GM23338 (cell line): ENCODE results near the gene TKFC.

Source experiments
- CREB1 ChIP-seq: fragments of 250-450 bp; sonication (Bioruptor Pico); IDR thresholded peaks from 2 replicates; pipeline ENCODE4 v1.5.0; 2020; ENCODE audit warnings: low read depth, mild to moderate bottlenecking, moderate library complexity
- CTCF ChIP-seq, 2 experiments: fragments of 200-600 bp in 1 of 2; sonication (generic) in 1 of 2; conservative IDR thresholded peaks; 2 replicates each; pipeline versions ENCODE4 v1.5.1 to v1.6.1; 2016 to 2017; ENCODE audit warnings: antibody characterized with exemption in 2 of 2, low read depth in 2 of 2, mild to moderate bottlenecking in 2 of 2, moderate library complexity in 1 of 2
- ETS1 ChIP-seq: IDR thresholded peaks from 2 replicates; pipeline ENCODE4 v1.6.1; 2016; ENCODE audit warnings: antibody characterized with exemption
- EZH2 ChIP-seq: fragments of 200-600 bp; sonication (generic); IDR thresholded peaks from one replicate; pipeline ENCODE4 v1.8.0; 2017; ENCODE audit warnings: antibody characterized with exemption, mild to moderate bottlenecking, low read depth; ENCODE audit not compliant: unreplicated experiment
- EZH2phosphoT487 ChIP-seq: fragments of 200-600 bp; sonication (generic); IDR thresholded peaks from one replicate; pipeline ENCODE4 v1.8.1; 2018; ENCODE audit warnings: antibody characterized with exemption; ENCODE audit not compliant: unreplicated experiment
- POLR2AphosphoS5 ChIP-seq: IDR thresholded peaks from 2 replicates; pipeline ENCODE4 v1.6.1; 2016; ENCODE audit warnings: antibody characterized with exemption, low read depth
- REST ChIP-seq: IDR thresholded peaks from one replicate; pipeline ENCODE4 v1.6.1; 2018; ENCODE audit warnings: antibody characterized with exemption; ENCODE audit not compliant: unreplicated experiment
- ZNF331 ChIP-seq: fragments of 250-450 bp; sonication (Bioruptor Pico); IDR thresholded peaks from 2 replicates; pipeline ENCODE4 v1.5.0; 2020; ENCODE audit warnings: low read depth, mild to moderate bottlenecking, moderate library complexity

GRCh38 chr11:61357233-61357893 lies 24.3 kb downstream of the TKFC start:
- no peak for TF ChIP-seq POLR2AphosphoS5
- no peak for TF ChIP-seq CTCF (conservative IDR thresholded peaks at IDR 0.05; ENCODE audit: low read depth in 2 of 2)
- no peak for TF ChIP-seq EZH2phosphoT487
- TF ChIP-seq EZH2 = no peak
- TF ChIP-seq CREB1 = no peak
- TF ChIP-seq REST = no peak
- no peak for TF ChIP-seq ZNF331 (CRISPR knock-in tag)
- TF ChIP-seq ETS1 = no peak
